ENCODE data around the gene NEDD4L.
"Not testable (repeated sequence)": the region's sequence is repeated elsewhere in the genome, so short reads cannot be mapped to it uniquely, and the experiment has no call there.

The NEDD4L gene

GRCh38 chr18:58369616-58370015, 325.6 kb downstream of the NEDD4L start:
- Histone ChIP-seq H3K9ac (no peak overlapping the region), H3K4me2 (no peak overlapping the region), H4K20me1 (no peaks in the 10 kb centered on the region), H3K27me3 (no peaks in the 10 kb centered on the region), H3K9me3 (no peaks in the 10 kb centered on the region), H3K27ac (no peak overlapping the region), H3K36me3 (peaks cover 73% of the 10 kb centered on the region), H3K4me1 (peaks cover 32% of the 10 kb centered on the region), H3K4me3 (no peak overlapping the region)
- TF ChIP-seq Cebpa-rat (IDR thresholded peaks at IDR 0.05): no peak

- Histone ChIP-seq H4K20me1 (no peaks in the 10 kb centered on the region), H3K4me1 (peaks cover 32% of the 10 kb centered on the region), H3K36me3 (peaks cover 74% of the 10 kb centered on the region), H3K4me3 (no peak overlapping the region), H3K27me3 (no peaks in the 10 kb centered on the region), H3K9me3 (no peaks in the 10 kb centered on the region), H3K9ac (no peak overlapping the region), H3K4me2 (no peak overlapping the region), H3K27ac (no peak overlapping the region)
- TF ChIP-seq Cebpa-rat (IDR thresholded peaks at IDR 0.05): no peak
Measured at GRCh38 chr18:58370038-58370580, 326.1 kb downstream of the NEDD4L start.

- H3K4me1 ChIP-seq: peaks cover 28% of the 10 kb centered on the region
- no peak overlapping the region for H3K27ac ChIP-seq
- H3K27me3 ChIP-seq: no peaks in the 10 kb centered on the region
- no peak overlapping the region for H3K9ac ChIP-seq
- H4K20me1 ChIP-seq: no peaks in the 10 kb centered on the region
- H3K9me3 ChIP-seq: no peaks in the 10 kb centered on the region
- H3K4me3 ChIP-seq: no peak overlapping the region
- H3K36me3 ChIP-seq: peaks cover 74% of the 10 kb centered on the region
- H3K4me2 ChIP-seq: no peak overlapping the region
- TF ChIP-seq Cebpa-rat (IDR thresholded peaks at IDR 0.05): no peak
Measured at GRCh38 chr18:58370612-58371011, 326.6 kb downstream of the NEDD4L start.

- Histone ChIP-seq H3K36me3 (peaks cover 65% of the 10 kb centered on the region), H3K9ac (no peak overlapping the region), H3K4me3 (no peak overlapping the region), H3K4me1 (peaks cover 8% of the 10 kb centered on the region), H3K27me3 (no peaks in the 10 kb centered on the region), H3K4me2 (no peak overlapping the region), H3K9me3 (no peaks in the 10 kb centered on the region), H3K27ac (no peak overlapping the region), H4K20me1 (no peaks in the 10 kb centered on the region)
- no peak for TF ChIP-seq Cebpa-rat (IDR thresholded peaks at IDR 0.05)
Measured at GRCh38 chr18:58373481-58373880, 329.5 kb downstream of the NEDD4L start.

GRCh38 chr18:58375051-58375450, 331.0 kb downstream of the NEDD4L start:
- Histone ChIP-seq H3K9ac (no peak overlapping the region), H3K9me3 (no peaks in the 10 kb centered on the region), H3K27me3 (no peaks in the 10 kb centered on the region), H3K4me1 (no peaks in the 10 kb centered on the region), H3K4me2 (no peak overlapping the region), H4K20me1 (no peaks in the 10 kb centered on the region), H3K27ac (no peak overlapping the region), H3K36me3 (peaks cover 51% of the 10 kb centered on the region), H3K4me3 (no peak overlapping the region)
- no peak for TF ChIP-seq Cebpa-rat (IDR thresholded peaks at IDR 0.05)

GRCh38 chr18:58378411-58379379, 334.7 kb downstream of the NEDD4L start:
- H3K36me3 ChIP-seq: peaks cover 25% of the 10 kb centered on the region
- H3K4me1 ChIP-seq: no peaks in the 10 kb centered on the region
- no peak overlapping the region for H3K27ac ChIP-seq
- no peak for TF ChIP-seq Cebpa-rat (IDR thresholded peaks at IDR 0.05)
- no peak overlapping the region for H3K4me3 ChIP-seq
- H3K4me2 ChIP-seq: no peak overlapping the region
- H3K9ac ChIP-seq: 0 out of 2 replicates have a peak overlapping the region, but pooled peaks have one; percentile 4
- no peaks in the 10 kb centered on the region for H4K20me1 ChIP-seq
- H3K9me3 ChIP-seq: no peaks in the 10 kb centered on the region
- no peaks in the 10 kb centered on the region for H3K27me3 ChIP-seq

GRCh38 chr18:58379443-58379842, 335.4 kb downstream of the NEDD4L start:
- Histone ChIP-seq H3K27ac (no peak overlapping the region), H3K9me3 (no peaks in the 10 kb centered on the region), H3K27me3 (no peaks in the 10 kb centered on the region), H3K4me2 (no peak overlapping the region), H3K36me3 (peaks cover 30% of the 10 kb centered on the region; the same call in 1 of the 2 replicates), H3K4me3 (no peak overlapping the region), H3K4me1 (no peaks in the 10 kb centered on the region), H4K20me1 (no peaks in the 10 kb centered on the region), H3K9ac (no peak overlapping the region)
- no peak for TF ChIP-seq Cebpa-rat (IDR thresholded peaks at IDR 0.05)

GRCh38 chr18:58380113-58380512, 336.1 kb downstream of the NEDD4L start:
- H3K27ac ChIP-seq, H3K4me2 ChIP-seq, H4K20me1 ChIP-seq, H3K9ac ChIP-seq, H3K27me3 ChIP-seq, H3K4me3 ChIP-seq, H3K9me3 ChIP-seq, H3K4me1 ChIP-seq: not testable (repeated sequence)
- peaks cover 26% of the 10 kb centered on the region; the same call in 1 of the 2 replicates for H3K36me3 ChIP-seq

GRCh38 chr18:58381676-58382411, 337.8 kb downstream of the NEDD4L start:
- Histone ChIP-seq H3K4me2 (no peak overlapping the region), H3K27ac (no peak overlapping the region), H3K9ac (no peak overlapping the region), H3K36me3 (peaks cover 33% of the 10 kb centered on the region), H3K27me3 (no peaks in the 10 kb centered on the region), H3K4me3 (no peak overlapping the region), H3K9me3 (no peaks in the 10 kb centered on the region), H4K20me1 (no peaks in the 10 kb centered on the region), H3K4me1 (no peaks in the 10 kb centered on the region)
- TF ChIP-seq Cebpa-rat (IDR thresholded peaks at IDR 0.05): no peak

- TF ChIP-seq Cebpa-rat (IDR thresholded peaks at IDR 0.05): no peak
- no peak overlapping the region for H3K4me3 ChIP-seq
- H3K9me3 ChIP-seq: no peaks in the 10 kb centered on the region
- H4K20me1 ChIP-seq: no peaks in the 10 kb centered on the region
- H3K27me3 ChIP-seq: no peaks in the 10 kb centered on the region
- H3K27ac ChIP-seq: no peak overlapping the region
- no peaks in the 10 kb centered on the region for H3K4me1 ChIP-seq
- no peak overlapping the region for H3K9ac ChIP-seq
- no peak overlapping the region for H3K4me2 ChIP-seq
- H3K36me3 ChIP-seq: peaks cover 35% of the 10 kb centered on the region
Measured at GRCh38 chr18:58382446-58382845, 338.4 kb downstream of the NEDD4L start.

All from BLaER1 (cell line).